HepG2 (cell line): Measurements from ENCODE around the gene MFN2. TPM values are rescaled to one million over a fixed set of nuclear protein-coding genes. Genes with fewer than 3 reads are reported as not detected.

Source experiments
- CBX2 ChIP-seq, 2 experiments: fragments of 200-600 bp in 1 of 2; sonication (generic); formaldehyde crosslinking in 1 of 2; IDR thresholded peaks; 2 replicates each; pipeline versions ENCODE4 v1.7.0 to v1.8.1; 2018 to 2022; ENCODE audit warnings: low read depth in 2 of 2, low read length in 1 of 2, mild to moderate bottlenecking in 1 of 2, missing genetic modification reagents in 1 of 2
- MAFK ChIP-seq, 2 experiments: IDR thresholded peaks in 1 of 2; conservative IDR thresholded peaks in 1 of 2; 2 replicates each; pipeline ENCODE4 v1.6.1; 2011; ENCODE audit warnings: improper control_type of control experiment in 2 of 2, low read length in 2 of 2
- RELA ChIP-seq: sonication (generic); formaldehyde crosslinking; IDR thresholded peaks from 2 replicates; pipeline ENCODE4 v1.4.0; 2020; ENCODE audit warnings: missing genetic modification reagents
- RORA ChIP-seq: sonication (generic); formaldehyde crosslinking; IDR thresholded peaks from 2 replicates; pipeline ENCODE4 v1.5.0; 2020; ENCODE audit warnings: mild to moderate bottlenecking, missing genetic modification reagents, moderate library complexity
- SNRNP70 ChIP-seq: fragments of 200-400 bp; formaldehyde crosslinking; IDR thresholded peaks from 2 replicates; pipeline ENCODE4 v1.6.1; 2017; ENCODE audit warnings: mild to moderate bottlenecking, low read depth, low read length, moderate library complexity
- TFDP1 ChIP-seq: IDR thresholded peaks from 2 replicates; pipeline ENCODE4 v1.6.1; 2016; ENCODE audit warnings: missing compliant biosample characterization, missing genetic modification reagents, borderline replicate concordance
- TMF1 ChIP-seq: sonication (generic); formaldehyde crosslinking; IDR thresholded peaks from 2 replicates; pipeline ENCODE4 v1.8.1; 2022; ENCODE audit warnings: low read depth, missing genetic modification reagents
- ZNF263 ChIP-seq: sonication (generic); formaldehyde crosslinking; IDR thresholded peaks from 2 replicates; pipeline ENCODE4 v1.4.0; 2020; ENCODE audit warnings: missing genetic modification reagents
- polyA plus RNA-seq, 8 experiments: library from polyadenylated mRNA; depleted of rRNA in 3 of 8; stranded (reverse) in 7 of 8; unstranded in 1 of 8; fragments of >200 nt; fragmentation: Illumina TruSeq in 4 of 8; extraction: Trizol in 4 of 8; gene quantifications; 2 replicates each; pipeline versions ENCODE4 v1.2.1 to v1.2.3, GENCODE V29; 2011 to 2016; ENCODE audit warnings: low read depth in 4 of 8, missing spikeins in 1 of 8, mixed read lengths in 1 of 8; ENCODE audit not compliant: insufficient read depth in 1 of 8
- total RNA-seq, 5 experiments: library from RNA; depleted of rRNA; stranded (reverse); fragments of >200 nt; fragmentation: Illumina TruSeq; extraction: Trizol; gene quantifications; 2 replicates each; pipeline ENCODE4 v1.2.3, GENCODE V29; 2016; ENCODE audit warnings: low read depth in 1 of 5
- TF ChIP-seq, protein P1 (sequence below), 2 experiments: fragments of 450-650 bp in 1 of 2; sonication (generic) in 1 of 2; formaldehyde crosslinking in 1 of 2; IDR thresholded peaks; 2 replicates each; pipeline versions ENCODE4 v1.6.1 to v1.8.0; 2016 to 2022; ENCODE audit warnings: antibody characterized with exemption in 1 of 2, mild to moderate bottlenecking in 1 of 2, missing genetic modification reagents in 1 of 2
- TF ChIP-seq, protein P2 (sequence below): sonication (generic); formaldehyde crosslinking; IDR thresholded peaks from 2 replicates; pipeline ENCODE4 v1.5.0; 2020; ENCODE audit warnings: missing genetic modification reagents, mild to moderate bottlenecking, borderline replicate concordance
- TF ChIP-seq, protein P3 (sequence below): IDR thresholded peaks from 2 replicates; pipeline ENCODE4 v1.6.1; 2016; ENCODE audit warnings: missing genetic modification reagents, missing compliant biosample characterization

MFN2 gene
- total and polyA plus RNA-seq, 2 of the 13 experiments (the other 11 are each of a cell fraction or from before 2014, with no cell fraction given): 38.7 to 60.9 TPM

GRCh38 chr1:11985171-11985570 is 4.9 kb downstream of the MFN2 start (continued):
- TF ChIP-seq TFDP1 (CRISPR knock-in tag): no peak
- TF ChIP-seq CBX2 (IDR thresholded peaks at IDR 0.05; ENCODE audit: low read depth, low read length): no peak
- no peak for TF ChIP-seq CBX2 (CRISPR knock-in tag; IDR thresholded peaks at IDR 0.05; ENCODE audit: low read depth)
- TF ChIP-seq, protein P1, sequence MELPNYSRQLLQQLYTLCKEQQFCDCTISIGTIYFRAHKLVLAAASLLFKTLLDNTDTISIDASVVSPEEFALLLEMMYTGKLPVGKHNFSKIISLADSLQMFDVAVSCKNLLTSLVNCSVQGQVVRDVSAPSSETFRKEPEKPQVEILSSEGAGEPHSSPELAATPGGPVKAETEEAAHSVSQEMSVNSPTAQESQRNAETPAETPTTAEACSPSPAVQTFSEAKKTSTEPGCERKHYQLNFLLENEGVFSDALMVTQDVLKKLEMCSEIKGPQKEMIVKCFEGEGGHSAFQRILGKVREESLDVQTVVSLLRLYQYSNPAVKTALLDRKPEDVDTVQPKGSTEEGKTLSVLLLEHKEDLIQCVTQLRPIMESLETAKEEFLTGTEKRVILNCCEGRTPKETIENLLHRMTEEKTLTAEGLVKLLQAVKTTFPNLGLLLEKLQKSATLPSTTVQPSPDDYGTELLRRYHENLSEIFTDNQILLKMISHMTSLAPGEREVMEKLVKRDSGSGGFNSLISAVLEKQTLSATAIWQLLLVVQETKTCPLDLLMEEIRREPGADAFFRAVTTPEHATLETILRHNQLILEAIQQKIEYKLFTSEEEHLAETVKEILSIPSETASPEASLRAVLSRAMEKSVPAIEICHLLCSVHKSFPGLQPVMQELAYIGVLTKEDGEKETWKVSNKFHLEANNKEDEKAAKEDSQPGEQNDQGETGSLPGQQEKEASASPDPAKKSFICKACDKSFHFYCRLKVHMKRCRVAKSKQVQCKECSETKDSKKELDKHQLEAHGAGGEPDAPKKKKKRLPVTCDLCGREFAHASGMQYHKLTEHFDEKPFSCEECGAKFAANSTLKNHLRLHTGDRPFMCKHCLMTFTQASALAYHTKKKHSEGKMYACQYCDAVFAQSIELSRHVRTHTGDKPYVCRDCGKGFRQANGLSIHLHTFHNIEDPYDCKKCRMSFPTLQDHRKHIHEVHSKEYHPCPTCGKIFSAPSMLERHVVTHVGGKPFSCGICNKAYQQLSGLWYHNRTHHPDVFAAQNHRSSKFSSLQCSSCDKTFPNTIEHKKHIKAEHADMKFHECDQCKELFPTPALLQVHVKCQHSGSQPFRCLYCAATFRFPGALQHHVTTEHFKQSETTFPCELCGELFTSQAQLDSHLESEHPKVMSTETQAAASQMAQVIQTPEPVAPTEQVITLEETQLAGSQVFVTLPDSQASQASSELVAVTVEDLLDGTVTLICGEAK (IDR thresholded peaks at IDR 0.05): no peak
- TF ChIP-seq, protein P1 (CRISPR knock-in tag; IDR thresholded peaks at IDR 0.05): no peak
- TF ChIP-seq TMF1 (CRISPR knock-in tag): no peak
- TF ChIP-seq SNRNP70: no peak
- TF ChIP-seq, protein P2, sequence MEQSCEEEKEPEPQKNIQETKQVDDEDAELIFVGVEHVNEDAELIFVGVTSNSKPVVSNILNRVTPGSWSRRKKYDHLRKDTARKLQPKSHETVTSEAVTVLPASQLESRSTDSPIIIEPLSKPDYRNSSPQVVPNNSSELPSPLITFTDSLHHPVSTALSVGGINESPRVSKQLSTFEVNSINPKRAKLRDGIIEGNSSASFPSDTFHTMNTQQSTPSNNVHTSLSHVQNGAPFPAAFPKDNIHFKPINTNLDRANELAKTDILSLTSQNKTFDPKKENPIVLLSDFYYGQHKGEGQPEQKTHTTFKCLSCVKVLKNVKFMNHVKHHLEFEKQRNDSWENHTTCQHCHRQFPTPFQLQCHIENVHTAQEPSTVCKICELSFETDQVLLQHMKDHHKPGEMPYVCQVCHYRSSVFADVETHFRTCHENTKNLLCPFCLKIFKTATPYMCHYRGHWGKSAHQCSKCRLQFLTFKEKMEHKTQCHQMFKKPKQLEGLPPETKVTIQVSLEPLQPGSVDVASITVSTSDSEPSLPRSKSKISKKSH (CRISPR knock-in tag): no peak
- TF ChIP-seq RELA (CRISPR knock-in tag): no peak
- TF ChIP-seq ZNF263 (CRISPR knock-in tag): no peak
- no peak for TF ChIP-seq RORA (CRISPR knock-in tag)
- TF ChIP-seq MAFK (conservative IDR thresholded peaks at IDR 0.05 in 1 of 2, IDR thresholded peaks at IDR 0.05 in 1 of 2; ENCODE audit: low read length in 2 of 2): no peak
- TF ChIP-seq, protein P3, sequence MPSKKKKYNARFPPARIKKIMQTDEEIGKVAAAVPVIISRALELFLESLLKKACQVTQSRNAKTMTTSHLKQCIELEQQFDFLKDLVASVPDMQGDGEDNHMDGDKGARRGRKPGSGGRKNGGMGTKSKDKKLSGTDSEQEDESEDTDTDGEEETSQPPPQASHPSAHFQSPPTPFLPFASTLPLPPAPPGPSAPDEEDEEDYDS (CRISPR knock-in tag): no peak
